ENCODE data around the gene NCOA3.
"Not testable (repeated sequence)": the region's sequence is repeated elsewhere in the genome, so short reads cannot be mapped to it uniquely, and the experiment has no call there.

NCOA3 gene

GRCh38 chr20:47588158-47588557 lies 86.5 kb downstream of the NCOA3 start:
- no peaks in the 10 kb centered on the region for H3K9me3 ChIP-seq
- no peak overlapping the region for H3K4me3 ChIP-seq (ENCODE audit: low read depth, low read length)
- no peaks in the 10 kb centered on the region for H3K36me3 ChIP-seq
- no peak for TF ChIP-seq CTCF (IDR thresholded peaks at IDR 0.05; ENCODE audit: low read depth, low read length)
- no peak for DNase-seq
- no peaks in the 10 kb centered on the region for H3K27me3 ChIP-seq
- peaks cover 3% of the 10 kb centered on the region; the same call in 1 of the 2 replicates for H3K4me1 ChIP-seq

DNA sequence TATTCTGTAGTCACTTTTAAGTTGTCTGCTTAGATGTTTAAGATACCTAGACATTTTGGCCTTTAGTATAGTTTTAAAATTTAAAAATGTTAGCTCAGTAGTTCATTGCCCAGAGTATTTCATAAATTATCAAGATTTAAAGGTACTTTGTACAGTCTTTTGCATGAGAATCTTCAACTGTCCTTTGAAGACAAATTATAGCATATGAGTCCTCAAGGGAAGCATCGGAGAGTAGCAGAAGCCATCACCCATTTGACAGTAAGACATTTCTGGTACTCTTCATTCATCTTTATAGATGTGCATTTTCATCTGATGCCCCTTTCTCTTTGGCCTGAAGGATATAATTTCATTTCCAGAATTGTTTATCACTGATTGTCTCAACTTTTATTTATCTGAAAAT lies 89.5 kb downstream of the NCOA3 start:
- H3K9me3 ChIP-seq, result no peaks in the 10 kb centered on the region
- DNase-seq, result no peak
- no peaks in the 10 kb centered on the region for H3K36me3 ChIP-seq
- peaks cover 3% of the 10 kb centered on the region; the same call in 1 of the 2 replicates for H3K4me1 ChIP-seq
- no peak for TF ChIP-seq CTCF (IDR thresholded peaks at IDR 0.05; ENCODE audit: low read depth, low read length)
- no peak overlapping the region for H3K4me3 ChIP-seq (ENCODE audit: low read depth, low read length)
- H3K27me3 ChIP-seq, result no peaks in the 10 kb centered on the region

GRCh38 chr20:47594157-47594556 lies 92.5 kb downstream of the NCOA3 start:
- H3K4me3 ChIP-seq (ENCODE audit: low read depth, low read length), result no peak overlapping the region
- H3K9me3 ChIP-seq, result no peaks in the 10 kb centered on the region
- H3K36me3 ChIP-seq, result no peaks in the 10 kb centered on the region
- TF ChIP-seq CTCF (IDR thresholded peaks at IDR 0.05; ENCODE audit: low read depth, low read length), result no peak
- H3K4me1 ChIP-seq, result no peaks in the 10 kb centered on the region; the same call in 1 of the 2 replicates
- no peaks in the 10 kb centered on the region for H3K27me3 ChIP-seq
- DNase-seq, result no peak

DNA sequence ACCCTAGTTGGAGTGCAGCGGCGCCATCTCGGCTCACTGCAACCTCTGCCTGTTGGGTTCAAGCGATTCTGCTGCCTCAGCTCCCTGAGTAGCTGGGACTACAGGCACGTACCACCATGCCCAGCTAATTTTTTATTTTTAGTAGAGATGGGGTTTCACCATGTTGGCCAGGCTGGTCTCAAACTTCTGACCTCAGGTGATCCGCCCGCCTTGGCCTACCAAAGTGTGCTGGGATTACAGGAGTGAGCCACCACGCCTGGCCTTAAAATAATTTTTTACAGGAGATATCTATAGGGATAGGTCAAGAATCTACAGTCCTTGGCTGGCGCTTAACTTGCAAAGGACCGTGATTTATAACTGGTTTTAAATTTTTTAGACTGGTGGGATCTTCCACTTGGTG lies 93.5 kb downstream of the NCOA3 start:
- not testable (repeated sequence) for H3K4me3 ChIP-seq (ENCODE audit: low read depth, low read length); H3K4me1 ChIP-seq; H3K36me3 ChIP-seq; H3K9me3 ChIP-seq; DNase-seq; H3K27me3 ChIP-seq

DNA sequence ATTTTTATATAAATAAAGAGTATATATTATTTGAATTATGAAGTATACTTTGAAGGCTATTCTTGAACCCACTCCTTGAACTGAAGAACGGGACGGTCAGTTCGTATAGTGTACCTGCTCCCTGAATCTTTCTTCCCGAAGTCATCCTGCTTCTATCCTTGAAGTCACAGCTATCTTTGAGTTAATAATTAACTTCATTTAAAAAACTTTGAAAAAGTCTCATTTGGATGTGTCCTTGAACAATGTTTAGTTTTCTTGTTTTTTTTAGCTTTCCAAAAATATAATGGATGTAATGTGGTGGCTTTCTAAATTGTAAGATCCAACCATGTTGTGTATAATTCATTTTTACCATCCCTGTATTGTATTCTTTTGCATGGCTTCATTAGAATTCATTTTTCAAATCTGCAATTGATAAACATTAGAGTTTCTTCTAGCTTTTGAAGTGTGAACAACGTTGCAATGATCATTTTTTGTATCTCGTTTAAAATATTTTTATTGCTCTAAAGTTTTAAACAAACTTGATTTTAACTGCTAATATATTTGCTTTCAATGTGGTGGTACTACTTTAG lies 94.4 kb downstream of the NCOA3 start:
- Histone ChIP-seq H3K4me3 (ENCODE audit: low read depth, low read length) (no peak overlapping the region), H3K4me1 (peaks cover 2% of the 10 kb centered on the region), H3K27me3 (no peaks in the 10 kb centered on the region), H3K36me3 (no peaks in the 10 kb centered on the region), H3K9me3 (no peaks in the 10 kb centered on the region)
- no peak for DNase-seq
- no peak for TF ChIP-seq CTCF (IDR thresholded peaks at IDR 0.05; ENCODE audit: low read depth, low read length)

GRCh38 chr20:47597090-47597489 lies 95.4 kb downstream of the NCOA3 start:
- Histone ChIP-seq H3K27me3 (no peaks in the 10 kb centered on the region), H3K9me3 (no peaks in the 10 kb centered on the region), H3K36me3 (no peaks in the 10 kb centered on the region), H3K4me1 (peaks cover 11% of the 10 kb centered on the region), H3K4me3 (ENCODE audit: low read depth, low read length) (no peak overlapping the region)
- no peak for TF ChIP-seq CTCF (IDR thresholded peaks at IDR 0.05; ENCODE audit: low read depth, low read length)
- DNase-seq, result no peak
